Glomerular visceral epithelial cell (primary cell): ENCODE measurements around the gene AVL9.
"Not testable (repeated sequence)": the region's sequence is repeated elsewhere in the genome, so short reads cannot be mapped to it uniquely, and the experiment has no call there.

Experiments used
- DNase-seq: peaks from one replicate; pipeline ENCODE4 v3.0.0-alpha.2; 2016; ENCODE audit errors: extremely low spot score

Gene AVL9

GRCh38 chr7:32496052-32496813 lies 944 bp downstream of the AVL9 start:
- DNase-seq, result no peak

- not testable (repeated sequence) for DNase-seq
These were observed 4.5 kb downstream of the AVL9 start for GRCh38 chr7:32499755-32500154.

GRCh38 chr7:32500216-32500615 lies 4.9 kb downstream of the AVL9 start:
- DNase-seq, result not testable (repeated sequence)

- peak; percentile 12 for DNase-seq
These were observed 5.6 kb downstream of the AVL9 start for GRCh38 chr7:32500922-32501341.

GRCh38 chr7:32501522-32501921 lies 6.2 kb downstream of the AVL9 start:
- peak; percentile 15 for DNase-seq

- DNase-seq, result no peak
These were observed 7.4 kb downstream of the AVL9 start for GRCh38 chr7:32502728-32503127.

GRCh38 chr7:32506266-32507054 lies 11.2 kb downstream of the AVL9 start:
- DNase-seq, result peak; percentile 72

- no peak for DNase-seq
These were observed 12.1 kb downstream of the AVL9 start for GRCh38 chr7:32507414-32507813.

GRCh38 chr7:32511791-32512190 lies 16.5 kb downstream of the AVL9 start:
- DNase-seq, result no peak

GRCh38 chr7:32513210-32513609 lies 17.9 kb downstream of the AVL9 start:
- no peak for DNase-seq

- peak; percentile 33 for DNase-seq
These were observed 20.7 kb downstream of the AVL9 start for GRCh38 chr7:32515890-32516550.

- DNase-seq, result peak; percentile 24
These were observed 21.3 kb downstream of the AVL9 start for GRCh38 chr7:32516551-32517100.

GRCh38 chr7:32518534-32519140 lies 23.3 kb downstream of the AVL9 start:
- DNase-seq, result no peak

- no peak for DNase-seq
These were observed 24.5 kb downstream of the AVL9 start for GRCh38 chr7:32519763-32520162.

- no peak for DNase-seq
These were observed 27.6 kb downstream of the AVL9 start for GRCh38 chr7:32522746-32523530.

- no peak for DNase-seq
These were observed 29.3 kb downstream of the AVL9 start for GRCh38 chr7:32524631-32525030.

- DNase-seq, result no peak
These were observed 30.6 kb downstream of the AVL9 start for GRCh38 chr7:32525839-32526238.

- no peak for DNase-seq
These were observed 36.1 kb downstream of the AVL9 start for GRCh38 chr7:32531402-32531801.

- DNase-seq, result no peak
These were observed 36.8 kb downstream of the AVL9 start for GRCh38 chr7:32532086-32532485.

- DNase-seq, result peak; percentile 25
These were observed 37.4 kb downstream of the AVL9 start for GRCh38 chr7:32532716-32533115.
